AG08396 (cell line): ENCODE data around the gene SUPT20H.

Experiments used
- DNase-seq: peaks from one replicate; pipeline ENCODE4 v3.0.0; 2012; ENCODE audit warnings: low spot score, mixed read lengths

The SUPT20H gene

DNA sequence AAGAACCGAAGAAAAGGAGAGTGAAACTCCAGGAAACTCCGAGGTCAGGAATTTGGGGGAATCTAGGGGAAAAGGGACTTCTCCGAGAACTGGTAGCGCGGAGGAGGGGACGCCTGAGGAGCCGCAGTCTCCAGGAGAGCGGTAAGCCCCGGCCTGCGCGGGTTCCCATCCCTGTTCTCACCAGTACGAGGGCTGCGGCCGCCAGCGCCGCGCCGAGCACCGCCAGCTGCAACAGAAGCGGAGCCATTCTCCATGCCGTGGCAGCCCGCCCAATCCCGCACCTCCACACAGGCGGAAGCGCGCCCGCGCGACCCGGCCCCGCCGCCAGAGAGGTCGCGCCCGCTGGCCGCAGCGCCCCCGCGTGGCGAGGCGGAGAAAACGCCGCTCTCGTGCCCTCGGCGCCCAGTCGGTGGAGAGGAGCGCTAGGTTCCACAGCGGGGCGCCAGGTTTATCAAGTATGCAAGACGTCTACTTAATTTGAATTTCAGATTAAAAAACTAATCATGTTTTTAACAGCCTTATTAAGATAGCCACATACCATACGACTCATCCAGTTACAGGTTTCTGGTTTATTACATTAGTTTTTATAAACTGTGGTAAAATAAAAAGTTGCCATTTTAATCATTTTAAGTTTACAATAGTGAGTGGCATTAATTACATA lies 60.3 kb downstream of the SUPT20H start, which contains the start of gene ALG5:
Gene ALG5, minus strand, starts transcription at position 287 of the 661 bp plus-strand sequence. Its CDS starts 40 bp downstream, at position 247.
- DNase-seq, result peak; percentile 92

DNA sequence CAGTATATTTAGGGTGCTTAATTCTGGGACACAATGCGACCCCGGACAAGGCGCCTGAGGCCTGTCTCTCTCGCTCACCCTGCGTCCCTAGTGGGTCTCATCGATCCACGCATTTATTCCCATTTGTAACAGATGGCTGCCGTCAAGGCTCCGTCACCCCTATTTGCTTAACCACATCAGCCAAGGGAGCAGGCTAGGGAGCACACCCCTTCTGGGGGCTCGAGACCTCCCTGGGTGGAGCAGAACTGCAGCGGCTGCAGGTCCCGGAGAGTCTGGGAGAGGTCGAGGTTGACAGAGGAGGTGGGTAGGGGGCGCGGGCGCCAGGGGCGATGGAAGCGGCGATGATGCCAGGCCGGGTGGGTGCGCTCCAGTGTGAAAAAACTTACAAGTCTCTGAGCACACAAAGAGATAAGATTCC lies 60.9 kb downstream of the SUPT20H start:
- no peak for DNase-seq

DNA sequence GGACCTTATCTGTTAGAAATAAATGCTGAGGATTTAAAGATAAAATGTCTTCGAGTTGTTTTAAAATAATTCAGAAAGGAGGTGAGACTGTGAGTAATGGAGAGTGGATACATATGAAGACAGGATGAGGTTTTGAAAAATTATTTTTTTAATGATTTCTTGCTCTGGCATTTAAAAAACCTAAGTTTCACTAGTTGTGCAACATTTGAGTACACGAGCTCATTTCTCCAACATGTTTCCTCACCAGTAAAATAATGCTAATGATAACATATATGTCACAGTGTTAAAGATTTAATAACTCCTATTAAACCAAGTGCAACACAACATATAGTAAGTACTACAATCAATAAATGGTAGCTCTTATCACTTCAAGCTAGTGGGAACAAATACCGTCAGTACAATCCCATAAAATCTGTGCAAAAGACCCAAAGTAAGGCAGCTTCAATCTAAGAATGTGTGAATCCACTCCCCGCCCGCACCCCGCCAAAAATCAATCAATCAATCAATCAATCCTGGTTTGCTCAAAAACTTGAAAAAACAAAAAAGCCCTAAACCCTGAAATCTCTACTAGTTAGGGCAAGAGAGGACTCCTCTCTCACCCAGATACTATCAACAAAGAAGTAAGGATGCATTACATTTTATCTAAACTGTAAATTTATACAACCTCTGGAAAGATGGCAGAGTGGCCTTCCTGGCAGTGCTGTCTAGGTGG lies 61.6 kb downstream of the SUPT20H start:
- no peak for DNase-seq

DNA sequence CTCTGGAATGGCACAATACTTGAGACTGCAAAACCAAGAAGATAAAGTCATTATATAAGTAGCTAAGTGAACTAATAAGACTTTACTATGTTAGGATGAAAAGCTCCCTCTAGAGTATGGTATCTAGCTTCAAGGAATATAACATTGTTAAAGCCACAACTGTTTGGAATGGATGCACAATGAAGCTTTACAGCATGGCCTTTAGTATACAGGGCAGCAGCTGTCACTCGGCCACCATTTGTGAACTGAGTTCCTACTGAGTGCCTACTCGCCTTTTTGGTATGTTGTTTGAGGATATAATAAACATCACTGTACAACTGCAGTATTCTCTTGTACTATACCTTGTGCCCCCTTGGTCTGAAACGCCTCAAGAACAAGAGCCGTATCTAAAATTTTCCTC lies 67.1 kb downstream of the SUPT20H start:
- DNase-seq, result no peak

DNA sequence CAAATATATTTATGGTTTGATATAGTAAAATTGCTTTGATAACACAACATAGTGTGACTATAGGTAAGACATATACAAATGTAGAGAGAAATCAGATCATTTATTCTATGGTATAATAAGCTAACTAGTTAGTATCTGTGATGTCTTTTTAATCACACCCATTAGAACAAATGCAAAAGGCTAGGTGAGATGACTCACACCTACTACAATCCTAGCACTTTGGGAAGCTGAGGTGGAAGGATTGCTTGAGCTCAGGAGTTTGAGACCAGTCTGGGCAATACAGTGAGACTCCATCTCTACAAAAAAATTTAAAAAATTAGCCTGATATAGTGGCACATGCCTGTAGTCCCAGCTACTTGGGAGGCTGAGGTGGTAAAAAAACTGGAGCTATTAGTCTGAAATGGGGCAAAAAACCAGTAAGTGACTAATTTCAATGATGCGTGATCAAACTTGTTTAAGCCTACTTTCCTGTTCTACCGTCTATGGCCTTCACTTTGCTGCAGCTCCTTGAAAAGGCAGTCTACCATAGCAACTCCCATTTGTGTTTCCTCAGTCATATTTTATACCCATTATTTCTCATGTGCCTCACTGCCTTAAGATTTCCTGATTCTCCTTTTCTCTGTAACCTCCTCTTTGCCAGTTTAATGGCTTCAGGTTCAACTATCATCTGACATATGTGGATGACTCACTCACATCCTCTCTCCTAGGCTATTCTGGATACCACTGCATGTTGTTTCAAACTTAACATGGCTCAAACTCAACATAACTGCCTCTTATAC lies 72.8 kb downstream of the SUPT20H start:
- peak; percentile 3 for DNase-seq

DNA sequence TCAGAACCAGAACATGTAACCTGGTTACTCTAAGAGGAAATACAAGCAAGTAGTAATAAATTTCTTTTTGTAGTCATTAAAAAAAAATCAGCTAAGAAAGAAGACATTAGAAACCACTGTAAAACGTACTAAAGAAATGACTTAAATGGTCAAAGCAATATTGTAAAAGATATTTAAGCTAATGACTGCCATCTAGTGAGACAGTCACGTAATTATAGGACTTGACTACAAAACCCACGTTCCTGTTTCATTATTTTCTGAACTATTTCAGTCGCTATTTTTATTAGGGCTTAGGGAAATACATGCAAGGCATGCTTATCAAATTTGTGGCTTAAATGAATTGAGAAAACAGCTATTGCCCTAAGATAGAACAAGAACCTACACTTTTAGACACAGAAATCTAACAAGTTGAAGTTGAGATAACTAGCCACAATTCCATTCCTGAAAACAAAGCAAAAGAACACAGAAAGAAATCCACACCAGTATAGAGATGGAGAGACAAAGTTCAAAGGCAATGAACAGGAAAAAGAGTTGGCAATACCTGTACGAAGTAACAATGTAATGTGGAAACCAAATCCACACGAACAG lies 78.2 kb downstream of the SUPT20H start:
- peak; percentile 19 for DNase-seq

DNA sequence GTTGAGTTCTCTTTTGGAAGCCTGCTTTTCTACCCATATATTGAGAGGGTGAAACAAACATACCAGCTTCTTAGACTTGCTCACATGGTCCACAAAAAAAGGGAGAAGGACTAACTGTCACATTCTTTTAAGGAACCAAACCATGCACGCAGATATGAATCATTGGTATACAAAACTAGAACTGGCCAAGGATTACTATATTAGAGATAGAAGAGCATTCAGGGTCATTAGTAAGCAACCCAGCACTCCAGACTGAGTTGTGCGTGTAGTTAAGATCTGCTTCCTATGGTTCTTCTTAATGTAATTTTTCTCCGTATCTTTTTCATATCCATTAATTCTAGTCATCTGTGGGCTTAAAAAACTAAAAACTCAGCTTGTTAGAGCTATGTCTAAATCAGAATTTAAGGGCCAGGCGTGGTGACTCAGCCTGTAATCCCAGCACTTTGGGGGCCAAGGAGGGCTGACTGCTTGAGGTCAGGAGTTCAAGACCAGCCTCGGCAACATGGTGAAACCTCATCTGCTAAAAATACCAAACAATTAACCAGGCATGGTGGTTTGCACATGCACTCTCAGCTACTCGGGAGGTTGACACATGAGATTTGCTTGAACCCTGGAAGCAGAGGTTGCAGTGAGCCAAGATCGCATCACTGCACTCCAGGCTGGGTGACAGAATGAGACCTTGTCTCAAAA lies 80.0 kb downstream of the SUPT20H start:
- DNase-seq, result peak; percentile 37

DNA sequence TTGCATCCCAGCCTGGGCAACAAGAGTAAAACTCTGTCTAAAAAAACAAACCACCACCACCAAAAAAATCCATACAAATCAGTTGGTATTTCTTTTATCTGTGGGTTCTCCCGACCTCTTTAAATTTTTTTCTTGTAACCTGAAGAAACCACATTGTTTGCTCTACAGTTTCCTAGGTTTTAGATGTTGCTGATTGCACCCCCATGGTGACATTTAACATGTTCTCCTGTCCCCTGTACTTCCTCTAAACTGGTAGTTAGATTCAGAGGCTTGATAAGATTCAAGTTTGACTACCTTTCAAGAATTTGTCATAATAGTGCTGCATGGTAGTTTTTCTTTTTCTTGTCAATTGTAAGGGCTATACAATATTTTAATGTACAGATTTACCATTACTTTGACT lies 84.3 kb downstream of the SUPT20H start:
- DNase-seq, result no peak

DNA sequence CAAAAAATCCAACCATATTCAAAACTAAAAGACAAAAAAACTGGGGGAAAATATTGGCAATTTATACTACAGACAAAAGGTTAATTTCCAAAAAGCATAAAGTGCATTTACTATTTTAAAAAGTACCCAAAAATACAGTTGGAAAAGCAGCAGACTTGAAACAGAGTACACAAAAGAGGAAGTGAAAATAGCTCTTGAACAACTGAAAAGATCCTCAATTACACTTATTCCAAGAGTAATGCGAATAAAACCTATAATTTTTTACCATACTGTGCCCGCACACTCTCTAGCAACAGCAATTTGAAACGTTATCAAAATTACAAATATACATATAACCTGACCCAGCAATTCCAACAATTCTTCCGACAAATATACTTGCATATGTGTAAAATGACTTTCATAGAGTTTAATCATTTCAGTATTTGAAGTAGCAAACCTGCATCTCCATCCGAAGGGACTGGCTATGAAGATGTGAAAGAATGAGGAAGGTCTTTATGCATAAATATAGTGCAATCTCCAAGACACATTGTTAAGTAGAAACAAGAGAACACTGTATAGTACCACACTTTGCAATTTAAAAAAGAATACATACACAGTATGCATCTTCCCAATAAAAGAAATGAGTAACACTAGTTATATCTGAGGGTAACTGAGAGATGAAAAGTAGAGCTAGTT lies 85.7 kb downstream of the SUPT20H start:
- DNase-seq, result no peak

DNA sequence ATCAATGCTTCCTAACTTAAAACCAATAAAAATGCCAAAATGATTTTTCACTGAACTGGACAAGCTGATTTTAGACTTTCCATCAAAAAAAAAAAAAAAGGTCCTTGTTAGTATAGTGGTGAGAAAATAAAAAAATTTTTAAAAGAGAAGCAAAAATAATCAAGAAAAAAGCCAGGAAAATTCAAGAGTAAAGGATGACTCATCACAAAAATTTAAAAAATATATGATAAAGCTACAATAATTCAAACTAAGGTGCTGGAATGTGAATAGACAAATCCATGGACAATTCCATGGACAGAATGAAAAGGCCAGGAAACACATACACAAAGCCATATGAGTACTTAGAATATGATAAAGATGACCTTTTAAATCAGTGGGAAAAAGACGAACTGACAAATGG lies 86.5 kb downstream of the SUPT20H start:
- DNase-seq, result no peak

DNA sequence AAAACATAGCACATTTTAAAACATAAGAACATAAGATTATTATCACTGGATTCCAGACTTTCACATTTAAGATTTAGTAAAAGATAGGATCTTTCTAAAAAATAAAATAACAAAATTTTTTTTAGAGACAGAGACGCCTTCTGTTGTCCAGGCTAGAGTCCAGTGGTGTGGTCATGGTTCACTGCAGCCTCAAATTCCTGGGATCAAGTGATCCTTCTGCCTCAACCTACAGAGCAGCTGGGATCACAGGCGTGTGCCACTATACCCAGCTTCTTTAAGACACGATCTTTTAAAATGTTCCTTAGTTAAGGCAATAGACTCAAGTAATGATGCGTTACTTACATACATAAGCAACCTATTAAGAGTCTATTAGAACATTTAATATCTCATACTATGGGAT lies 93.1 kb downstream of the SUPT20H start:
- no peak for DNase-seq

DNA sequence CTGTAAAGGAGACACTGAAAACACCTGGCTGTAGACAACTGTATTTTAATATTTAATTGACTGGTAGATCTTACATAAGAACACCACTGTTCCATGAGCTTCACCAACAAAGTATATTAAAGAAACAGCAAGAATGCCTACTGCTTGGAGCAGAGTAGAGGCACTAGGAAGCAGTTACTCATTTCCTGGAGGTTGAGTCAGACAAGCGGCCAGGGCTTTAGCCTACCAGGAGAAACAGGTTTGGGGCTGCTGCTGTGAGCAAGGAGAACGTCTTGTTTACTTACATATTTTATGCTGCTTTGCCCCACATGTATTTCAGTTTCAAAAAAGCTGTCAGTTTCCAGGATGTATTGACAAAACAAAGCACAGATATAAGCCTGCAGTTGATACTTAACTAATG lies 93.7 kb downstream of the SUPT20H start:
- DNase-seq, result peak; percentile 56

DNA sequence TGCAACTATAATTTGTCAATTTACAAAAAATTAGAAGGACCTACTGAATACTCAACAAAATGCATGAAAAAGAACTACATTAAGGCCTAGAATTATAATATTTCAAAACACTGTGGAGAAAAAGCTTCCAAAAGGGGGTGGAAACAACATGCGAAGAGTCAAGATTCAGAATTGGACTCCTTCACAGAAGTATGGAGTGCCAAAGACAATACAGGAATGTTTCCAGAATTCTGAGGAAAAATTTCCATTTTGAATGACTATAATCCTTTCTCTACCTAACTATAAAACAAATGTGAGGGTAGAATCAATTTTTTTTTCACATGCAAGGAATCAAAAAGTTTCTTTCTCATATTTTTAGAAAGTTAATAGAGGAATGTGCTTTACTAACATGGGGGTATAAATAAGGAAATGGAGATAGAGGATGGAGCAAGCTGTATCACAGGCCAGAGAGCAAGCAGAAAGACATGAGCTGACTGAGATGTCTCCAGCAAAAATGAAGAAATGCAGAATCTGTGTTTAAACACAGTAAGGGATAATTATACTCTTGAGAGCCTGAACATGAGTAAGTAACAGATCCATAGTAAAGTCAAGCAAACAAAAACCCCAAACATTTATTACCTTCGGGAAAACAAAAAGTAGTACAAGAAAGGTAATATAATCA lies 99.9 kb downstream of the SUPT20H start:
- DNase-seq, result no peak
